GM13976 (cell line): Measurements from ENCODE around the gene EEF2K.
A peak's percentile ranks its signal among the peaks of the same experiment; 100 is the strongest.

ENCODE experiments used
- DNase-seq: peaks from one replicate; pipeline ENCODE4 v3.0.0; 2012; ENCODE audit warnings: low spot score
- in situ Hi-C: fragments of 300-500 bp; cut with MboI; formaldehyde crosslinking; loops from one replicate; pipeline ENCODE4 v1.12.0; 2022; ENCODE audit warnings: low sequenced_read_pairs, mixed read lengths, inconsistent platforms; ENCODE audit not compliant: unreplicated experiment
- TF ChIP-seq, protein P1 (sequence below): IDR thresholded peaks from 2 replicates; pipeline ENCODE4 v1.5.1; 2012; ENCODE audit warnings: borderline replicate concordance, mild to moderate bottlenecking; ENCODE audit not compliant: insufficient read depth; ENCODE audit errors: extremely low read depth, missing control alignments, control extremely low read depth

EEF2K gene

DNA sequence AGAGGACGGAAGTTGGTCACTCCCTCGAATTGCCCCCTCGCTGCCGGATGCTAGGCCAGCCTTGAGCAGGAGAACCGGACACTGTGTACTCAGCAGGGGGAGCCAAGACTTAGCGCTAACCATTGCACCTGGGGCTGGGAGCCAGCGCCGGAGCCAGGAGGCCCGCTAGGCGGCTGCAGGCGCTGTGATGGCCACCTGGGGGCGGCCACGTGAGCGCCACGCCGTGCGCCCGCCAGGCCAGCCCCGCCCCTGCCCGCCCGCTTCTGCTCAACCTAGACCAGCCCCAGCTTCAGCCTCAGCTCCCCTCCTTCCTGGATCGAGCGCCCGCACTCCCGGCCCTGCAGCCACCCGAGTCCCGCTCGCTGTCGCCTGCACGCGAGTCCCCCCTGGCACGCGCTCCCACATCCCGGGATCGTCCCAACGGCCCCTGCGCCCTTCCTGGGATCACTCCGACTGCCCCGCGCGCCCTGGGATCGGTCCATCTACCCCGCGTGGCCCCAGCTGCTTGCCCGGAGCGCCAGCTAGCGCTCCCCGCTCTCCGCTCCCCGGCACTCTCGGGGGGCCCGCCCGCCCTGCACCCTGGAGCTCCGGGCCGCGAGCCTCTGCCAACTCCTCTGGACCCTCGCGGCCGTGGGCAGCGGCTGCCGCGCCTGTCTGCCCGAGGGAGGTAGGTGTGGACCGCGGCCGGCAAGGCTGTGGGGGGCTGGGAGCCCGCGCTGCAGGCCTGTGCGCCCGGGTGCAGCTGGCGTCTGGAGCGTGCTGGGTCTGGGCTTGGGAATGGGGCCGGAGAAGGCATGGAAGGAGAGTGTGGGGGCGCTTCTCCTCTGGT lies at the start of gene EEF2K:
Gene EEF2K, plus strand, starts transcription at position 266 of the 829 bp plus-strand sequence. CDS start 19,452 bp downstream, outside the sequence.
- TF ChIP-seq, protein P1, sequence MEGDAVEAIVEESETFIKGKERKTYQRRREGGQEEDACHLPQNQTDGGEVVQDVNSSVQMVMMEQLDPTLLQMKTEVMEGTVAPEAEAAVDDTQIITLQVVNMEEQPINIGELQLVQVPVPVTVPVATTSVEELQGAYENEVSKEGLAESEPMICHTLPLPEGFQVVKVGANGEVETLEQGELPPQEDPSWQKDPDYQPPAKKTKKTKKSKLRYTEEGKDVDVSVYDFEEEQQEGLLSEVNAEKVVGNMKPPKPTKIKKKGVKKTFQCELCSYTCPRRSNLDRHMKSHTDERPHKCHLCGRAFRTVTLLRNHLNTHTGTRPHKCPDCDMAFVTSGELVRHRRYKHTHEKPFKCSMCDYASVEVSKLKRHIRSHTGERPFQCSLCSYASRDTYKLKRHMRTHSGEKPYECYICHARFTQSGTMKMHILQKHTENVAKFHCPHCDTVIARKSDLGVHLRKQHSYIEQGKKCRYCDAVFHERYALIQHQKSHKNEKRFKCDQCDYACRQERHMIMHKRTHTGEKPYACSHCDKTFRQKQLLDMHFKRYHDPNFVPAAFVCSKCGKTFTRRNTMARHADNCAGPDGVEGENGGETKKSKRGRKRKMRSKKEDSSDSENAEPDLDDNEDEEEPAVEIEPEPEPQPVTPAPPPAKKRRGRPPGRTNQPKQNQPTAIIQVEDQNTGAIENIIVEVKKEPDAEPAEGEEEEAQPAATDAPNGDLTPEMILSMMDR, result peak; percentile 79
- in situ Hi-C loops, result no loop called here
- peak; percentile 94 for DNase-seq

DNA sequence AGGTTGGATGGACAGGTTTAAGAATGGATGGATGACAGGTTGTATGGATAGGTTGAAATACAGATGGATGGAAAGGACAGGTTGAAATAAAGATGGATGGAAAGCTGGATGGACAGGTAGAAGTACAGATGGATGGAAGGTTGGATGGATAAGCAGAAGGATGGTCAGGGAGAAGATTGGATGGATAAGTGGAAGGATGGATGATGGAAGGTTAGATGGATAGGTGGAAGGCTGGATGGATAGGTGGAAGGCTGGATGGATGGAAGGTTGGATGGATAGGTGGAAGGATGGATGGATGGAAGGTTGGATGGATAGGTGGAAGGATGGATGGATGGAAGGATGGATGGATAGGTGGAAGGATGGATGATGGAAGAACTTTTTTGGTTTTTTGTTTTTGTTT lies 44.7 kb upstream of the EEF2K start:
- in situ Hi-C loops, result no loop called here
- TF ChIP-seq, protein P1, result no peak
- DNase-seq, result no peak

DNA sequence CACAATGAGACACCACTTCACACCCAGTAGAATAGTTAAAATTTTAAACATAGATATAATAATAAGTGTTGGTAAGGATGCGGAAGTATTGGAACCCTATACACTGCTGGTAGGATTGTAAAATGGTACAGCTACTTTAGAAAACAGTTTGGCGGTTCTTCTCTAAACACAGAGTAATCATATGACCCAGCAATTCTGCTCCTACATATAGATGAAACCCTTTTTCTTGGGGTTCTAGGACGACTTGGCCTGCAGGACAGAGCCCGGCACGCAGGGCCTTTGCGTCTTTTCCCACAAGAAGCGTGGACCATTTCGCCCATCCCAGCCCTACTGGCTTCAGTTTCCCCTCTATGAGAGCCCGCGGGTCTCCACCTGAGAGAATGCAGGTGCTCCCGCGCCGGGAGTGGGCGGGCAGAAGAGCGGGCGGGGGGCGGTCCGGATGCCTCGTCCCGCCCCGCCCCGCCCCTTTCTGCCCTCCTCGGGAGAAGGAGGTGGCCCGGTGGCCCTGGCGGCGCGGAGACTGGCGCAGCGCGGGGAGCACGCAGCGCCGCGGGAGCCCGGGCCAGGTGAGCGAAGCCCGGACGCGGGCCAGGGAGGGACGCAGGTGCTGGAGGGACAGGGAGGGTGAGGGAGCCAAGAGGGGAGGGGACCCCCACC lies 44.0 kb upstream of the EEF2K start, which contains the start of gene SDR42E2:
Gene SDR42E2, plus strand, starts transcription at position 508 of the 657 bp plus-strand sequence. CDS start 3,077 bp downstream, outside the sequence.
- DNase-seq, result peak; percentile 58
- TF ChIP-seq, protein P1, result no peak
- in situ Hi-C loops, result no loop called here

DNA sequence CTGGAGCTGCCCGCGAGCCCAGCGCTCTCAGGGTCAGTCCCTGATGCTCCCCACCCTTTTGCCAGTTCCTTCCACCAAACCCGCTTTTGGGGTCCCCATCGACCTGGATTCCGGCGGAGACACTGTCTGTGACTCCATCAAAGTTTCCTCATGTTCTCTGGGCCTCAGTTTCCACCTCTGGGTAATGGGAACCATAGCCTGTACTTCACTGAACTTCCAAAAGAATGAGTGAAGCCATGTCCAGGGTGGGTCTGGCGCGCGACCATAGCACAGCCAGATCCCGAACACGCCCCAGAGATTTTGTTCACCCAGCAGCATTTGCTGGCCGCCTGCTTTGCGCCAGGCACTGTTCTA lies 43.4 kb upstream of the EEF2K start:
- TF ChIP-seq, protein P1, result no peak
- in situ Hi-C loops, result no loop called here
- no peak for DNase-seq

DNA sequence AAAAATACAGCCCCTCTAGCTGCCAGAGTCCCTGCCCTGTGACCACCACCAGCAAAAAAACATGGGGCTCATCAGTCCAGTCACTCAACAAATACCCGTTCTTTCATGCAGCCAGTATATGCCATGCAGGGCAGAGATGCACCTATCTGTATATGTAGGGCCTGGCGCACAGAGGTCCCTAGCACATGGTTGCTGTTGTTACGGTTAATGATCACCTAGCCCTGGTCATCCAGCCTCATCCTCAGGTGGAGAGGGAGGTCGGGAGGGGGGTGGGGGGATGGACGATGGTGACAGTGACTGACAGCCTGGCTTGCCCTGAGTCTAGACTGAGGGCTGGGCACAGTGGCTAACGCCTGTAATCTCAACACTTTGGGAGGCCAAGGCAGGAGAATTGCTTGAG lies 42.3 kb upstream of the EEF2K start:
- in situ Hi-C loops, result no loop called here
- DNase-seq, result no peak
- TF ChIP-seq, protein P1, result no peak

DNA sequence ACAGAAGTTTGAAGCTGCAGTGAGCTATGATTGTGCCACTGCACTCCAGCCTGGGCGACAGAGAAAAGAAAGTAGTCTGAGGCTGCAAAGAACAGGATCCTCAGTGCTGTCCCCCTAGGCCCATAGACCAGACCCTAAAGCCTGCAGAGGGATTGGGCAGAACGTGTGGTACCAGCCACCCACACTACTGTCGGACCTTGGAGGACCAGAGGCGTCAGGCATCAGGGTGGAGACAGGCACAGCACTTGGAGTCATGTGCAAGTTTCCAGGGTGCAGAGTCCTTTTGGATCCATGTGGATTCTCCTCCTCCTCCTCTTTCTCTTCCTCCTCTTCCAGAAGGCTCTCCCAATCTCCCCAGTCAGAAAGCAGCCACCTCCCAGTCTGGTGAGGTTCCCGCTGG lies 41.6 kb upstream of the EEF2K start:
- DNase-seq, result no peak
- in situ Hi-C loops, result no loop called here
- TF ChIP-seq, protein P1, result no peak
